Epithelial cell of esophagus (primary cell): ENCODE results near the gene COG2.

ENCODE experiments used
- DNase-seq: peaks from one replicate; pipeline ENCODE4 v3.0.0; 2010; ENCODE audit warnings: low read depth
- H3K4me3 ChIP-seq: 2 replicates; pipeline ENCODE4 v1.5.1; 2011; ENCODE audit warnings: mild to moderate bottlenecking, low read length, control low read depth
- TF ChIP-seq, protein P1 (sequence below): IDR thresholded peaks from 2 replicates; pipeline ENCODE4 v1.5.1; 2011; ENCODE audit warnings: low read depth, mild to moderate bottlenecking, low read length, control low read depth, inconsistent platforms; ENCODE audit not compliant: insufficient read depth; ENCODE audit errors: missing control alignments

The COG2 gene

DNA sequence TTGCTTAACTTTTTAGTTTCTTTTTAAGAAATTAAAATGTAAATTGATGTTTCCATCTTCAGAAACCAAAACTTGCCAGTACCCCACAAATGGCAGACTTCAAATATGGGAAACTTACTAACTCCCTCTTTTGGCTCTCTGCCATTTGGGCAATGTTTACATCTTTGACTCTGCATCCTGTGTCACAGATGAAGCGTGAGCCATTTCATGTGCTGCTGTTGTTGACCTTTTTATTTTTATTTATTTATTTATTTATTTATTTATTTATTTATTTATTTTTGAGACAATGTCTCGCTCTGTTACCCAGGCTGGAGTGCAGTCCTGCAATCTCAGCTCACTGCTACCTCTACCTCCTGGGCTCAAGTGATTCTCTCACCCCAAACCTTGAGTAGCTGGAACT is 16.0 kb upstream of the COG2 start:
- TF ChIP-seq, protein P1, sequence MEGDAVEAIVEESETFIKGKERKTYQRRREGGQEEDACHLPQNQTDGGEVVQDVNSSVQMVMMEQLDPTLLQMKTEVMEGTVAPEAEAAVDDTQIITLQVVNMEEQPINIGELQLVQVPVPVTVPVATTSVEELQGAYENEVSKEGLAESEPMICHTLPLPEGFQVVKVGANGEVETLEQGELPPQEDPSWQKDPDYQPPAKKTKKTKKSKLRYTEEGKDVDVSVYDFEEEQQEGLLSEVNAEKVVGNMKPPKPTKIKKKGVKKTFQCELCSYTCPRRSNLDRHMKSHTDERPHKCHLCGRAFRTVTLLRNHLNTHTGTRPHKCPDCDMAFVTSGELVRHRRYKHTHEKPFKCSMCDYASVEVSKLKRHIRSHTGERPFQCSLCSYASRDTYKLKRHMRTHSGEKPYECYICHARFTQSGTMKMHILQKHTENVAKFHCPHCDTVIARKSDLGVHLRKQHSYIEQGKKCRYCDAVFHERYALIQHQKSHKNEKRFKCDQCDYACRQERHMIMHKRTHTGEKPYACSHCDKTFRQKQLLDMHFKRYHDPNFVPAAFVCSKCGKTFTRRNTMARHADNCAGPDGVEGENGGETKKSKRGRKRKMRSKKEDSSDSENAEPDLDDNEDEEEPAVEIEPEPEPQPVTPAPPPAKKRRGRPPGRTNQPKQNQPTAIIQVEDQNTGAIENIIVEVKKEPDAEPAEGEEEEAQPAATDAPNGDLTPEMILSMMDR: no peak
- H3K4me3 ChIP-seq: no peak overlapping the region
- no peak for DNase-seq

DNA sequence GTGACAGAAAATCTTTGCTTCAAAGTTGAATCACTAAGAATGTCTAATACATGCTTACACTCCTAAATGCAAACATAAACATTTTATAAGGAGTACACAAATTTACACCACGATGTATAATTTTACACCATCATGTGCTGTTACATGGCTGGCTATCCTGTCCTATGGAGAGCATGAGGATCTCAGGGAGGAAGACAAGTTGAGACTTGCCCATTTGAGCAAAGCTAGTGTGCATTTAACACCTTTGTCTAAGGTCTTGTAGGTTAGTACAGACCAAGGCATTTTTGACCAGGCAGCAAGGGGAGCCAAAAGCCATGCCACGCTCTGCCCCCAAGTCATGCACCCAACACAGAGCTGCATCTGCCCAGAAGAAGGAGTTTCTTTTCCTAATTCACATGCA is 14.5 kb upstream of the COG2 start:
- H3K4me3 ChIP-seq: no peak overlapping the region
- peak; percentile 57 for DNase-seq
- TF ChIP-seq, protein P1: no peak

DNA sequence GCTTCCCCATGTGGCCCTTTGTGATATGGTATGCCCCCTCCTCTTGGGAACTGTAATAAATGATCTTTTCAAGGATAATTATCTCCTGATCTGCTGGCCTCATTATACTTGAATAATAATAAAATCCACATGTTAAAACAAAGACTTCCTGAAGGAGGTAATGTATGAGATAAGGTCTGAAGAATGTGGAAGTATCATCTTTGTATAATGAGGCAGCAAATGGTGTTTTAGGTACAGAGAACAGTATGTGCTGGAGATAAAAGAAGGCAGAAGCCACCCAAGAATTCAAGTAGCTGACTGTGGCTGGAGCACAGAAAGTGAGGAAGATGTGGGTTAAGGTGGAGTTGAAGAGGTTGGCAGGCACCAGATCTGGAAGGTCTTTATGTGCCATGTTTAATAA is 12.8 kb upstream of the COG2 start:
- peak; percentile 35 for DNase-seq
- TF ChIP-seq, protein P1: no peak
- H3K4me3 ChIP-seq: no peak overlapping the region

DNA sequence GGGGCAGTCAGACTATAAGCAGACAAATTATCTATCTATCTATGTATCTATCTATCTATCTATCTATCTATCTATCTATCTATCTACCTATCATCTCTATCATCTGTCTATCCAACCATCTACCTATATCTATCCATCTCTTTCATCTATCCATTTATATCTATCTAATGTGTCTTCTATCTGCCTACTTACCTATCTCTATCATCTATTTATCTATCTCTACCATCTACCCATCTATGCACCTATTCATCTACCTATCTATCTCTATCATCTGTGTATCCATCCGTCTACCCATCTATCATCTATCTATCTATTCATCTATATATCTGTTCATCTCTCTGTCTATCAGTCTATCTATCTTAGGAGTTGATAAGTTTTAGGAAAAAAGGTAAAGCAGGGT is 10.8 kb upstream of the COG2 start:
- no peak for DNase-seq
- TF ChIP-seq, protein P1: no peak
- H3K4me3 ChIP-seq: no peak overlapping the region

DNA sequence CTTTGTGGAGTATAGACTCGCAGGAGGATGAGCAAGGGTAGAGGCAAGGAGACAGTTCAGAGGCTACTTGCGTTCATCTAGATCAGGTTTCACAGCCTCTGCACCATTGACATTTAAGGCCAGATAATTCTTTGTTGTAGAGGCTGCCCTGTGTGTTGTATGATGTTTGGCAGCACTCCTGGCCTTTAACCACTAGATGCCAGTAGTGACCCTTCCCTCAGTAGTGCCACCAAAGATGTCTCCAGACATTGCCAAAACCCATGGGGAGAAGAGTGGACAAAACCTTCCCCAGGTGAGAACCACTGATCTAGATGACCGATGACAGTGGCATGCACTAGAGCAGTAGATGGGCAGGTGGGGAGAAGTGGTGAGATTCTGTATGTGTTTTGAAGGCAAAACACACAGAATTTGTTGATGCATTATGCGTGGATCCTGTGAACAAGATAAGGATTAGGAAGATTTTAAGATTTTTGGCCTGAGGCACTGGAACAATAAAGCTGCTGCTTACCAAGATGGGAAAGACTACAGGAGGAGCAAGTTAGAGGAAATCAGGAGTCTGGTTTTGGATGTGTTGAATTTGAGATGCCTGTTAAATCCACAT is 9.9 kb upstream of the COG2 start:
- TF ChIP-seq, protein P1: peak; percentile 69
- peak; percentile 59 for DNase-seq
- no peak overlapping the region for H3K4me3 ChIP-seq

DNA sequence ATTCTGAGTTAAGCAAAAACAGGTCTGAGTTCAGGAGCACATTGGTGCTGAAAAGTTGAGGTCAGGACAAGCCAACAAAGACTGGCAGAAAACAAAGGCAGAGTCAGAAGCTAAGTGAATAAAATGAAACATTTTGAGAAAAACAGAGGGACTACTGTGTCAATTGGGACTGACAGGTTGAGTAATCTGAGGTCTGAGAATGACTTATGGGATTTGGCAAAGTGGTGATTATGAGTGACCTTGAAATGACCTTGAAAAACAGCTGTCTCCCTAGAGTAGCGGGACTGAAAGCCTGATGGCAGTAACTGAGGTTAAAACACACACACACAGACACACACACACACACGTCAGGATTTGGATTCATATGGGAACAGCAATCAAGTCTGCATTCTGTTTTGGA is 8.8 kb upstream of the COG2 start:
- no peak overlapping the region for H3K4me3 ChIP-seq
- TF ChIP-seq, protein P1: no peak
- no peak for DNase-seq

DNA sequence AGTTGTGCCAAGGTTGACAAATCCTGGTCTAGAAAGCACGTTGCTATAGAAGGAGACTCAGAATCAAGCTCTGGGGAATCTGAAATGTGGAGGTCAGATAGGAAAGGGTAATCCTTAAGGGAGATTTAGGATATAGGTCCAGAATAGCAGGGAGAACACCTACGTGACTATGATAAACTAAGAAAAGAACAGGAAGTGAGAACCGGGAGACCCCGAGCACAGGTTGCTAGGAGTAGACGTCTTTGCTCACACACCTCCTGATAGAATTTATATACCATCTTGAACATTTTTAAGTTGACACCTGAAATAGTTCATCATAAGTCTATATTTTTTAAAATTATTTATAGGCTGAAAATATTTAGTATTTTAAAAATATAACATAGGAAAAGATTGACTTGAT is 7.9 kb upstream of the COG2 start:
- H3K4me3 ChIP-seq: no peak overlapping the region
- TF ChIP-seq, protein P1: no peak
- no peak for DNase-seq
